Activated CD4-positive, alpha-beta memory T cell treated with anti-CD3 and anti-CD28 coated beads for 36 hours (primary cell): ENCODE measurements around the gene SLC25A25. TPM values are rescaled to one million over a fixed set of nuclear protein-coding genes. Genes with fewer than 3 reads are reported as not detected.
A peak's percentile ranks its signal among the peaks of the same experiment; 100 is the strongest.
"Not testable (repeated sequence)": the region's sequence is repeated elsewhere in the genome, so short reads cannot be mapped to it uniquely, and the experiment has no call there.

ENCODE experiments used
- CTCF ChIA-PET: fragments of 350-600 bp; sonication (Branson Sonifier 250); formaldehyde crosslinking; loops from one replicate; lab custom pipeline; 2021; ENCODE audit warnings: antibody characterized with exemption, inconsistent platforms; lab: Charles Lee
- POLR2A ChIA-PET: fragments of 350-600 bp; sonication (Branson Sonifier 250); formaldehyde crosslinking; loops from one replicate; lab custom pipeline; 2021; ENCODE audit warnings: antibody characterized with exemption; lab: Charles Lee
- DNase-seq: peaks from one replicate; pipeline ENCODE4 v3.0.0-alpha.2; 2020
- H3K27ac Mint-ChIP-seq: one replicate; pipeline ENCODE4 v1.8.0; 2021; ENCODE audit warnings: mixed read lengths
- H3K27me3 Mint-ChIP-seq: one replicate; pipeline ENCODE4 v1.8.0; 2021; ENCODE audit warnings: mixed read lengths
- H3K36me3 Mint-ChIP-seq: one replicate; pipeline ENCODE4 v1.8.0; 2021; ENCODE audit warnings: mixed read lengths
- H3K4me1 Mint-ChIP-seq: one replicate; pipeline ENCODE4 v1.8.0; 2021; ENCODE audit warnings: low read depth, mixed read lengths
- H3K4me3 Mint-ChIP-seq: one replicate; pipeline ENCODE4 v1.8.0; 2021; ENCODE audit warnings: mild to moderate bottlenecking, mixed read lengths
- H3K9me3 Mint-ChIP-seq: one replicate; pipeline ENCODE4 v1.8.0; 2021; ENCODE audit warnings: mixed read lengths
- intact Hi-C: fragments of 100-400 bp; cut with micrococcal nuclease; formaldehyde crosslinking; loops from one replicate; pipeline ENCODE4 v1.15.1; 2023
- total RNA-seq, 2 experiments: library from RNA; stranded (reverse); gene quantifications; one replicate each; pipeline ENCODE4 v1.2.3, GENCODE V29; 2021

Gene SLC25A25
- total RNA-seq, 2 experiments from 2014 or later: 17.1 to 17.3 TPM

GRCh38 chr9:128062846-128063831 lies 4.9 kb upstream of the SLC25A25 start:
- intact Hi-C loops: loop anchor here (10.0 kb wide), 1 partner anchor 288 kb away; the partner anchor contains the start of gene SH2D3C
- H3K27ac Mint-ChIP-seq: no peak overlapping the region

GRCh38 chr9:128065907-128066712 lies 1.9 kb upstream of the SLC25A25 start:
- no peak overlapping the region for H3K27ac Mint-ChIP-seq

More at GRCh38 chr9:128062846-128063831, 4.9 kb upstream of the SLC25A25 start:
- no peaks in the 10 kb centered on the region for H3K9me3 Mint-ChIP-seq
- no peak for DNase-seq
- peaks cover 11% of the 10 kb centered on the region for H3K36me3 Mint-ChIP-seq
- H3K4me3 Mint-ChIP-seq: no peak overlapping the region
- ChIA-PET CTCF (interaction anchor here (1.1 to 4.0 kb wide), 2 partner anchors 54 to 120 kb away, joined by 4 to 22 read pairs; no protein-coding TSS in a partner anchor), POLR2A (no interaction called here)
- H3K27me3 Mint-ChIP-seq: no peaks in the 10 kb centered on the region
- peaks cover 49% of the 10 kb centered on the region for H3K4me1 Mint-ChIP-seq

GRCh38 chr9:128066713-128067644 lies 1.1 kb upstream of the SLC25A25 start, which contains the start of gene NAIF1:
Gene NAIF1 (minus strand): TSS chr9:128067320. CDS start chr9:128067101, 219 bp downstream.
- peaks cover 13% of the 10 kb centered on the region for H3K36me3 Mint-ChIP-seq
- intact Hi-C loops: loop anchor here (1.0 to 10.0 kb wide), 2 partner anchors 40 to 292 kb away; partner anchors contain the start of gene SH2D3C
- POLR2A ChIA-PET: interaction anchor here (1.2 to 2.0 kb wide), 2 partner anchors 12 to 27 kb away, joined by 7 to 8 read pairs; no protein-coding TSS in a partner anchor
- H3K4me1 Mint-ChIP-seq: peaks cover 49% of the 10 kb centered on the region
- peak; percentile 98 for DNase-seq
- H3K27ac Mint-ChIP-seq: no peak within 1 kb of the TSS
- H3K4me3 Mint-ChIP-seq: peak within 1 kb of the TSS; percentile 96
- no peaks in the 10 kb centered on the region for H3K27me3 Mint-ChIP-seq
- H3K9me3 Mint-ChIP-seq: no peaks in the 10 kb centered on the region
- CTCF ChIA-PET: interaction anchor here (0.9 to 1.9 kb wide), 9 partner anchors 14 to 124 kb away, joined by 3 to 10 read pairs (median 4); partner anchors contain the start of gene EEIG1

More at GRCh38 chr9:128065907-128066712, 1.9 kb upstream of the SLC25A25 start:
- Mint-ChIP-seq H3K27me3 (no peaks in the 10 kb centered on the region), H3K4me3 (no peak overlapping the region), H3K9me3 (no peaks in the 10 kb centered on the region), H3K4me1 (peaks cover 52% of the 10 kb centered on the region), H3K36me3 (peaks cover 16% of the 10 kb centered on the region)
- DNase-seq: no peak
- ChIA-PET CTCF (interaction anchor here (0.7 to 4.0 kb wide), 7 partner anchors 22 to 123 kb away, joined by 3 to 22 read pairs (median 4); partner anchors contain the start of gene EEIG1), POLR2A (interaction anchor here (1.2 to 2.0 kb wide), 2 partner anchors 12 to 28 kb away, joined by 7 to 8 read pairs; no protein-coding TSS in a partner anchor)
- intact Hi-C loops: loop anchor here (10.0 kb wide), 1 partner anchor 291 kb away; the partner anchor contains the start of gene SH2D3C

GRCh38 chr9:128068386-128069205 lies 564 bp downstream of the SLC25A25 start:
- H3K9me3 Mint-ChIP-seq: no peaks in the 10 kb centered on the region
- H3K36me3 Mint-ChIP-seq: peaks cover 12% of the 10 kb centered on the region
- H3K4me3 Mint-ChIP-seq: peak overlapping the region; percentile 96
- peak overlapping the region; percentile 91 for H3K27ac Mint-ChIP-seq
- peak; percentile 56 for DNase-seq
- CTCF ChIA-PET: interaction anchor here (1.0 to 1.7 kb wide), 8 partner anchors 12 to 493 kb away, joined by 3 to 5 read pairs (median 4); no protein-coding TSS in a partner anchor
- POLR2A ChIA-PET: interaction anchor here (1.0 to 1.4 kb wide), 4 partner anchors 10 to 26 kb away, joined by 3 to 4 read pairs (median 4); no protein-coding TSS in a partner anchor
- H3K27me3 Mint-ChIP-seq: no peaks in the 10 kb centered on the region
- intact Hi-C loops: loop anchor here (2.0 to 10.0 kb wide), 2 partner anchors 48 to 294 kb away; partner anchors contain the start of gene SH2D3C
- H3K4me1 Mint-ChIP-seq: peaks cover 52% of the 10 kb centered on the region

DNA sequence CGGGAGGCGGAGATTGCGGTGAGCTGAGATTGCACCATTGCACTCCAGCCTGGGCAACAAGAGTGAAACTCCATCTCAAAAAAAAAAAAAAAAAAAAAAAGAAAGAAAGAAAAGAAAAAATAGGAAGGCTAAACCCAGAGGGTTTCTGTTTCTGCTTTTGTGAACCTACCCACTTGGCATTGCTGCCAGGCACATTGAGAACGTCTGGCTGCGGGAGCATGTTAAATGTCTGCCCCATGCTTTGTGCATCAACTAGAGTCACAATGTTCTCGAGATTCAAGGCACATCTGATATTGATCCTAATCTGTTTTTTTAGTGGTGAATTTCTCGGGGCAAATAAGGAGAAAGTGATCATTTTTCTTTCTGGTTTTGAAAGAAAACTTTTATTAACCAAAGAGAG lies 2.8 kb downstream of the SLC25A25 start:
- CTCF ChIA-PET: interaction anchor here (2.2 to 3.7 kb wide), 2 partner anchors 46 to 128 kb away, joined by 11 to 14 read pairs; no protein-coding TSS in a partner anchor
- Mint-ChIP-seq H3K27ac (peak overlapping the region; percentile 94), H3K4me1 (peaks cover 37% of the 10 kb centered on the region), H3K27me3 (no peaks in the 10 kb centered on the region), H3K9me3 (no peaks in the 10 kb centered on the region), H3K36me3 (peaks cover 11% of the 10 kb centered on the region), H3K4me3 (peak overlapping the region; percentile 62)
- DNase-seq: no peak
- POLR2A ChIA-PET: no interaction called here
- intact Hi-C loops: no loop called here

- Mint-ChIP-seq H3K4me1 (peaks cover 31% of the 10 kb centered on the region), H3K27ac (peak overlapping the region; percentile 94), H3K36me3 (peaks cover 11% of the 10 kb centered on the region), H3K4me3 (peak overlapping the region; percentile 70)
- CTCF ChIA-PET: interaction anchor here (1.8 to 3.7 kb wide), 4 partner anchors 10 to 128 kb away, joined by 5 to 15 read pairs (median 12); no protein-coding TSS in a partner anchor
- intact Hi-C loops, H3K9me3 Mint-ChIP-seq, POLR2A ChIA-PET, H3K27me3 Mint-ChIP-seq, DNase-seq: not testable (repeated sequence)
These were observed 3.4 kb downstream of the SLC25A25 start for GRCh38 chr9:128071475-128071874.

DNA sequence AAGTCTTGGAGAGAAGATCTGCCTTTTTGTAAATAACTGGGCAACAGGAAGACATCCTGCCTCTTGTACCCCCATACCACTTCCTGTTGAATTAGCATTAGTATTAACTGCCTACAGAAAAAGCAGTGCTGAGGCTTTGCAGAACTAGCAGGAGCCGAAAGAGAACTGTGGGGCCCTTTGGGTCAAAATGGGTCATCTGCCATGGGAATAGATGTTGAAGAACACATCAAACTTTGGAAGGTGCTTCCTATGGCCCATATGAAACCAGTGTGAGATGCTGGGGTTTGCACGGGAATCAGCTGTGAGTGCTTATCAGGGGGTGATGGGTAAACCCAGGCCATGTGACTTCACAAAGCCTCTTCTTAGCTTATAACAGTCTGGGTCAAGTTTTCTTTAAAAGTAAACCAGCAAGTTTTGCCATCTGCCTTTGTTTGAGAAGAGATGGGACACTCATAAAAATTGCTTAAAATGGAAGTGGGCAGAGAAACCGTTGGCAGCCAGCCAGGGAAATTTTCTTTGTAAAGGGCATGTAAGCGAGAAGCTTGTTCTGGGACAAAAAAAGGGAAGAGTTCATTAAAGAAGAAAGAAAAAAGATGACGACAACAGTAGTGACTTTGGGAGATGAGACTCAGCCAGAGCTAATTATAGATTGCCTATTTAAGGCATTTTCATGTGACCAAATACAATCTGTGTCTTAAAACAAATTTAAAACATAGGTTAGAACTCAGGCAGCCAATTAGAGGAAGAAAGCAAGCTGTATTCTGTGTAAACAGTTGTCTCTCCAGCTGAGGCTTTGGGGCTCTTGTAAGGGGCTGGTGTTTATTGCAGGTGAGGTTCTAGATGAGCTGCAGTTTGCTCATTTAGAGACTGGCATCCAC lies 4.4 kb downstream of the SLC25A25 start:
- Mint-ChIP-seq H3K27ac (peak overlapping the region; percentile 94), H3K4me3 (peak overlapping the region; percentile 70), H3K27me3 (no peaks in the 10 kb centered on the region), H3K4me1 (peaks cover 37% of the 10 kb centered on the region), H3K9me3 (no peaks in the 10 kb centered on the region), H3K36me3 (peaks cover 11% of the 10 kb centered on the region)
- ChIA-PET CTCF (interaction anchor here (0.7 to 3.7 kb wide), 8 partner anchors 9 to 601 kb away, joined by 3 to 15 read pairs (median 5); no protein-coding TSS in a partner anchor), POLR2A (interaction anchor here (0.8 kb wide), 1 partner anchor 21 kb away, joined by 3 read pairs; no protein-coding TSS in a partner anchor)
- peak; percentile 76 for DNase-seq
- intact Hi-C loops: loop anchor here (1.0 kb wide), 1 partner anchor 22 kb away; no protein-coding TSS in a partner anchor

- intact Hi-C loops: no loop called here
- CTCF ChIA-PET: interaction anchor here (0.6 to 3.7 kb wide), 6 partner anchors 11 to 593 kb away, joined by 3 to 15 read pairs (median 8); no protein-coding TSS in a partner anchor
- POLR2A ChIA-PET: interaction anchor here (0.7 to 1.2 kb wide), 3 partner anchors 15 to 47 kb away, joined by 3 to 5 read pairs (median 3); no protein-coding TSS in a partner anchor
- Mint-ChIP-seq H3K27ac (peak overlapping the region; percentile 94), H3K27me3 (no peaks in the 10 kb centered on the region), H3K36me3 (peaks cover 16% of the 10 kb centered on the region), H3K4me1 (peaks cover 46% of the 10 kb centered on the region), H3K4me3 (no peak overlapping the region), H3K9me3 (no peaks in the 10 kb centered on the region)
- no peak for DNase-seq
These were observed 5.3 kb downstream of the SLC25A25 start for GRCh38 chr9:128073253-128073886.
